Ectodermal cell (in vitro differentiated cells): ENCODE data around the gene MRGPRX3.

Experiments
- H3K27ac ChIP-seq: 2 replicates; pipeline ENCODE4 v1.7.0; 2013; ENCODE audit warnings: mild to moderate bottlenecking, low read depth, low read length; ENCODE audit not compliant: insufficient read depth, poor library complexity, severe bottlenecking
- H3K27me3 ChIP-seq: 2 replicates; pipeline ENCODE4 v1.7.0; 2013; ENCODE audit warnings: mild to moderate bottlenecking, low read length; ENCODE audit not compliant: insufficient read depth, control insufficient read depth, poor library complexity, severe bottlenecking
- H3K36me3 ChIP-seq: one replicate; pipeline ENCODE4 v1.7.0; 2013; ENCODE audit warnings: low read length; ENCODE audit not compliant: control insufficient read depth, insufficient read depth
- H3K4me1 ChIP-seq: one replicate; pipeline ENCODE4 v1.7.0; 2013; ENCODE audit warnings: low read length; ENCODE audit not compliant: control insufficient read depth, insufficient read depth
- H3K4me3 ChIP-seq: 2 replicates; pipeline ENCODE4 v1.7.0; 2013; ENCODE audit warnings: low read depth, low read length, control low read depth; ENCODE audit not compliant: insufficient read depth
- H3K9me3 ChIP-seq: 2 replicates; pipeline ENCODE4 v1.7.0; 2013; ENCODE audit warnings: mild to moderate bottlenecking, low read length, moderate library complexity; ENCODE audit not compliant: control insufficient read depth
- WGBS, 2 experiments: methylation state at CpG; one replicate each; pipeline ENCODE4 v1.1.7; 2013; ENCODE audit warnings: missing lambda C conversion rate in 2 of 2; 5-methylcytosine and 5-hydroxymethylcytosine counted together

MRGPRX3 gene

DNA sequence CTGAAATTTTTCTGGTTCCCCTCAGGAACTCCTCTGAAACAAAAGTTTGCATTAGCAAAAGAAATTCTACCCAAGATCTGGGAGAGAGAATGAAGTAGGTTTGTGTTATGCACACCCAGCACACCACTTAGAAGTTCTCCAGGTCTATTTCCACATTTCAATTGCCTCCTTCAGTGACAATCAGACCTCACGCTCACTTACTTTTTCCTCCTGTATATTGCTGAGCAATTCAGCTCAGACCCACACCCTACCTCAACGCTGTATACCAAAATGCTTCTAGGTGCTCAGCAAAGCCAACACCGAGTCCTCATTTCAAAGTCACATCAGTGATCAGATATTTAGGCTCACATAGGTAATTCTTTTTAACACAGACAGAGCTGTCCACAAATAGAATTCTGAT, 19.2 kb downstream of the MRGPRX3 start:
- Histone ChIP-seq H3K27ac (no peak overlapping the region), H3K36me3 (no peaks in the 10 kb centered on the region), H3K4me3 (no peak overlapping the region), H3K27me3 (no peaks in the 10 kb centered on the region), H3K9me3 (no peaks in the 10 kb centered on the region), H3K4me1 (no peaks in the 10 kb centered on the region)
- WGBS, 2 experiments, result 86 to 90% methylated on average over 3 of the region's 3 CpGs

DNA sequence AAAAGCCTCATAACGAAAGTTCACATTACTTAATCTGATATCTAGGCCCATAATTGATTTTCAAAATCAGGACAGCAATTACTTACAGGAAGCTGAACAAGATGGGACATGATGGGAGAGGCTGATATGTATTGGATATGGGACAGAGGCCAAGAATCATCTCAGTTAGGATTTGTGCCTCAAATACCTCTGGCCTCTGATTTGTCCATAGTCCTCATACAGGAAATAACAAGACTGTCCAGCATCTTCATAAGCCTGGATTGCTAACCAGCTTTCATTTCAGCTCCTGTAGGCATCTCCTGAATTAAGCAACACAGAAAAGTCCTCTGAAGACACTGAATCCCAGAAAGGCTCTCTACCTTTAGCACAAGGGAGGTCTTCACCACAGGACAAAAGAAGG, 36.0 kb downstream of the MRGPRX3 start:
- Histone ChIP-seq H3K4me3 (no peak overlapping the region), H3K27ac (no peak overlapping the region)
- 83% methylated on average over 1 of the region's 1 CpG for WGBS, 2 experiments

DNA sequence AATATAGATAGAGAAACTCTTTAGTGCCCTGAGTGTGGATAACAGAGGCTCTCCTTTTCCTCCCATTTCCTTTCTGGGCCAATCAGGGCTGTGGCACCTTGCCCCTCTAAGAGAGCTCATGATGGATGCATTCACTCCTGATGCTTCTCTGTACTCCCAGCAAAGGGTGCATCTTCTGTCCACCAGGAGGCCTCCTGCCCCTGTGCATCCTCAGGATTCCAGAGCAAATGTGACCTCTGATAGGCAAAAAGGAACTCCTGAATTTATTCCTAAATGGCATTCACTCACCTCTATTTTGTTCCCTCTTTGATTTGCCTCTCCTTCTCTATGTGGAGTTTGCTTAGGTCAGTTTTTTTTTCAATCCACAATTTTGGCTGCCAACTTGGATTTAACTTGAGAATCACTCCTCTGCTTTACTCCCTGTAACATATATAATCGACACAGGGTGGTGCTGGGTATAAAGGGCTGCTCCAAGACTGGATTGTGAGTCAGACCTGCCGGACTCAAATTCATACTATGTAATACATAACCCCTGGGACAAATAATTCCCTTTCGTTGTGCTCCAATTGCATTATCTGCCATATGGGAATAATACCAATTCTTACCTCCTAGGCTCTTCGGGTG, 39.1 kb downstream of the MRGPRX3 start:
- WGBS, 2 experiments, result 86 to 92% methylated on average over 4 of the region's 4 CpGs
- H3K4me3 ChIP-seq, result no peak overlapping the region
- H3K4me1 ChIP-seq, result no peaks in the 10 kb centered on the region
- H3K36me3 ChIP-seq, result no peaks in the 10 kb centered on the region
- no peaks in the 10 kb centered on the region for H3K9me3 ChIP-seq
- no peak overlapping the region for H3K27ac ChIP-seq
- peaks cover 8% of the 10 kb centered on the region for H3K27me3 ChIP-seq

More for the DNA sequence above, 36.0 kb downstream of the MRGPRX3 start:
- Histone ChIP-seq H3K4me1 (no peaks in the 10 kb centered on the region), H3K36me3 (no peaks in the 10 kb centered on the region), H3K9me3 (no peaks in the 10 kb centered on the region), H3K27me3 (no peaks in the 10 kb centered on the region)

DNA sequence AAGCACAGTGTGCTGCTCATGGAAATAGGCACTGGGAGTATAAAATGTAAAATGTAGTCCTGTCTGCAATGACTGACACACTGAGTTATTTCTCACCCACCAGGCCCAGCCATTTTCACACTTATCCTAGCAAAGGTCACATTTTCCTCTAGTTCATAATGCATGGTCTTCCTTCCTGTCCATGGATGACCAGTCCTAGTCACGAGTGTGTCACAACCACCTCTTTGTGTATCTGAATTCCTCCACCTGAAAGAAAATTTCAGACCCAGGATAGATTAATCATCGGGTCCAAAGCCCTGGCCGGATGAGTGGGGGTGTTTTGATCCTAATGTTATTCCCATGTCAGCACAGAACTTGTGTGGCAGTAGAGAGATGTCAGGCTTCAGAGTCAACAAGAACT, 40.3 kb downstream of the MRGPRX3 start, which contains the start of gene MRGPRX4:
Gene MRGPRX4 (plus strand): TSS at position 172 of the 400 bp plus-strand sequence. CDS start 420 bp downstream, outside the sequence.
- Histone ChIP-seq H3K27ac (no peak within 1 kb of the TSS), H3K4me3 (no peak within 1 kb of the TSS), H3K4me1 (no peaks in the 10 kb centered on the region), H3K36me3 (no peaks in the 10 kb centered on the region), H3K27me3 (peaks cover 8% of the 10 kb centered on the region), H3K9me3 (no peaks in the 10 kb centered on the region)
- 91 to 93% methylated on average over 3 of the region's 3 CpGs for WGBS, 2 experiments

- H3K27me3 ChIP-seq, result peaks cover 8% of the 10 kb centered on the region
- H3K36me3 ChIP-seq, result no peaks in the 10 kb centered on the region
- 92% methylated on average over 28 of the region's 28 CpGs for WGBS, 2 experiments
- H3K4me1 ChIP-seq, result no peaks in the 10 kb centered on the region
- no peak overlapping the region for H3K27ac ChIP-seq
- H3K4me3 ChIP-seq, result no peak overlapping the region
- no peaks in the 10 kb centered on the region for H3K9me3 ChIP-seq
These were observed 41.0 kb downstream of the MRGPRX3 start for GRCh38 chr11:18173225-18173866.
